HG03025 (cell line): Measurements from ENCODE around the gene SNED1.

ENCODE experiments used
- ATAC-seq: cut with Tn5 transposase; IDR thresholded peaks from one replicate; pipeline ENCODE4 v1.9.1; 2021; ENCODE audit warnings: mild to moderate bottlenecking, moderate library complexity; ENCODE audit not compliant: unreplicated experiment, low FRiP score

The SNED1 gene

DNA sequence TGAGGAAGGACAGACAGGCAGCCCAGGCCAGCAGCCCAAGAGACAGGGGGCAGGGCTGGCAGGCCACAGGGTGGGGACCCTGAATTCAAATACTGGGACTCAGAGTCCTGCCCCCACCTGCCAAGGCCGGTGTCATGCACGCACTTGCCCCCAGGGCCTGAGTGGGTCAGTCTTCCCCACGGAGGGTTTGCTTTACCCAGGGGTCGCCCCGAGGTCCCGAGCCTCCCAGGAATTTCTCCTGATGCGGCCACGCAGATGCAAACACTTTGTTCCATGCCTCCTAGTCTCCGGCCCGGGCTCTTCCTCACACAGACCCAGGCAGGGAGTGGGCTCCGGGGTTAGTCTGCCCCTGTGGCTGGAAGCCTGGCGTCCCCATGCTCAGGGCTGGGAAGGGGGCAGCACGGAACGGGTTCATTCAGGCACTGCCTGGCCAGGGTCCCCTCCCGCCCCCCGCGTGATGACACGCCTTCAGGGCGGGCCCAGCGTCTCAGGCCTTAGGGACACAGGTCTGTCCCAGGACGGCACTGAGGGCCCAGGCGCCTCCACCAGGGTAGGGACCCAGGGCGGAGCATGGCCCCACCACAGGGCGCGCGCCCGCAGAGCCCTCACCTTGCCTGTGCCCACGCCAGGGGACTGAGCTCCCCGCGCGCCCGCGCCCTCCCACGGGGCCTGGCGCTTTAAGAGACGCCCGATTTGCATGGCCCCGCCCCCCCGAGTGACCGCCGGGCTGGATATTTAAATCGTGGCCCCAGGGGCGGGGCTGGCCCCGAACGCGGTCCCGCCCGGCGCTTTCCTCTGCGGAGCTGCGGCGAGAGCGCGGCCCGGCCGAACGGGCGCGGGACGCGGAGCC, at the start of gene SNED1:
TSS of gene SNED1 (plus strand) at position 763 of the 850 bp plus-strand sequence. CDS start 220 bp downstream, outside the sequence.
- no peak for ATAC-seq

DNA sequence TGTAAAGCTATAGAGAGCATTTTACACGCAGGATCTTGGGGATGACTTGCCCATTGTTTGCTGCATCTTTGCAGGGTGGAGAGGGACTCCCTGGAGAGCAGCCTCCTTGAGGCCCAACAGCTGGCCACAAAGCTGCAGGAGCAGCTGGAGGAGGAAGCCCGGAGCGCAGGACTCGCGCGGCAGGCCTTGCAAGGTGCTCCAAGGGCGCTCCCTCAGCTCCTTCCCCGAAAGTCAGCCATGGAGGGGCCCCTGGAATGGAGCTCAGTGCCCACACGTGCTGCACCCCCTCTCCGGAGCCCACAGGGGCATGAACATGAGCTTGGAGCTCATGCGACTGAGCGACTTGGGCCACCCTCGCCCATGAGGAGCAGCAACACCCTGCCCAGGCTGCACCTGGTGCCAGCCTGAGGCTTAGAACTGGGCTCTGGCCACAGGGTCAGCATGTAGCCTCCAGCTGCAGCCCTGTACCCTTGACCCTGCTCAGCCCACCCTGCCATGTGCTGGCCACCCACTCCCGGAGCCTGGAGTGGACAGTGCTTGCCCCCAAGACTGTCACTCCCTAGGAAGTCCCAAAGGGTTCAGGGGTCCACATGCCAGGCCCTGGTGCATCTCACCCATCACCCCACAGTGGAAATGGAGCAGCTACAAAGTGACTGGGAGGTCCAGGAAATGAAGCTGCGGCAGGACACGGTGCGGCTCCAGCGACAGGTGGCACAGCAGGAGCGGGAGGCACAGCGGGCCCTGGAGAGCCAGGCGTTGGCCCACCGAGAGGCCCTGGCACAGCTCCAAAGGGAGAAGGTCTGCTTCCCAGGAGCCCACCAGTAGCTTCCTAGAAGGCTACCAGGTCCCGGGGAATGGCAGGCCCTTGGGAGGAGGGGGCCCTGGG, 49.3 kb upstream of the SNED1 start:
- ATAC-seq = no peak

DNA sequence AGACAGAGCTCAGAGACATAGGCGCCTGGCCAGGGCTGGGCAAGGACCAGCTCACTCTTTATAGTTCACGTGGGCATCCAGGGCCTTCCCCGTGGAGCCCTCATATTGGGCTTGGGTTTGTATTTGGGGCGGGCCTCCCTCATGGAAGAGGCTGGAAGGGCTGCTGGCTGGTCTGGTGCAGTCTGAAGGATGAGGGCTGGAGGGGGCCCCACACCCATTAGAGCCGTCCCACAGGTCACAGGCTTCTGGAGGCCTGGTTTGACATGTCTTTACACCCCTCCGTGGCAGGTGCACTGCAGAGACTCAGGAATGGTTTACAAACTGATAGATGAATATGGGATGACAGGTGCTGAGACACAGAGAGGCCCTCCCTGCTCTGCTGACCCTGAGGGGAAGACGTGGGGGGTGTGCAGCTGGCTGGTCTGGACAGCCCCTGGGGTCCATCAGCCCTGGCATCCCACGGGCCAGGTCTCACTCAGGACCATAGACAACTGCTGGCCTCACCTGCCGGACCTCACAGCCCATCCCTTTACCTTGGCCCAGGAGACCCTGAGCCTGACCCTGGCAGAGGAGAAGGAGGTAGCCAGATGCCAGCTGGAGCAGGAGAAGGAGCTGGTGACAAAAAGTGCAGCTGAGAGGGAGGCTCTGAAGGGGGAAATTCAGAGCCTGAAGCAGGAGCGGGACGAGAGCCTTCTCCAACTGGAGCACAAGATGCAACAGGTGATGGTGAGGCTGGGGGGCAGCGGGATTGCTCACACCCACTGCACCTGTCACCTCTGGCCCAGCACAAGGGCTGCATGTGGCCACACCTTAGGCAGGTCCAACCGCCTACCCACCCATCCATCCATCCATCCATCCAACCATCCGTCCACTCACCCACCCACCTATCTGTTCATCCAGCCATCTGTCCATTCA, 48.4 kb upstream of the SNED1 start:
- no peak for ATAC-seq

- ATAC-seq = no peak
Observed at GRCh38 chr2:240951045-240951594, 47.3 kb upstream of the SNED1 start.

DNA sequence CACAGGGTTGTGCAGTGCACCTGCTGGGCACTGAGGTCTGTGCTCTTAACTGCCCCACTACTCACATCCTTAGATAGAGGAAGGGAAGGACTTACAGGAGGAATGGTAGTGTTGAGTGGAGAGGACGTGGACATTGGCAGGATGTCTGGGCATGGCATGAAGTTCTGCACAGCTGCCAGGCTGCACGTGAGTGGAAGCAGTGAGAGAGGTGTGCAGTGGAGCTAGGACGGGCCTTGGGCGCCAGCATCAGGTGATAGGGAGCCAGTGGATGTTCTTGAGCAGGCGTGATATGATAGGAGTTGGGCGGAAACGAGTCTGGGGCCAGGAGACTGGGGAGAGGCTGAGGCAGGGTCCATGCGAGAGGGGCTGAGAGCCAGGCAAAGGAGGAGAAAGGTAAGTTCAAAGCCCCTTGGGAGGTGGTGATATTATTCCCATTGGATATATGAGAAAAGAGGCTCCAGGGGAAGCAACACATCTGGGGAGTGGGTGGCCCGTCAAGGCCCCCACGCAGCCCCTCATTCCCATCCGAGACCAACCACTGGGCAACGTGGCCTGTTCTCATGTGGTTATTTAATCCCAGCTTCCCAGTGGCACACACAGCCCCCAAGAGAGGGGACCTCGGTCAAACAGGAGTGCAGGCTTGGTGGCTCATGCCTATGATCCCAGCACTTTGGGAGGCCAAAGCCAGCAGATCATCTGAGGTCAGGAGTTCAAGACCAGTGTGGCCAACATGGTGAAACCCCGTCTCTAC, 45.7 kb upstream of the SNED1 start:
- ATAC-seq = no peak

- ATAC-seq = no peak
Observed at GRCh38 chr2:240953426-240954410, 44.7 kb upstream of the SNED1 start.

DNA sequence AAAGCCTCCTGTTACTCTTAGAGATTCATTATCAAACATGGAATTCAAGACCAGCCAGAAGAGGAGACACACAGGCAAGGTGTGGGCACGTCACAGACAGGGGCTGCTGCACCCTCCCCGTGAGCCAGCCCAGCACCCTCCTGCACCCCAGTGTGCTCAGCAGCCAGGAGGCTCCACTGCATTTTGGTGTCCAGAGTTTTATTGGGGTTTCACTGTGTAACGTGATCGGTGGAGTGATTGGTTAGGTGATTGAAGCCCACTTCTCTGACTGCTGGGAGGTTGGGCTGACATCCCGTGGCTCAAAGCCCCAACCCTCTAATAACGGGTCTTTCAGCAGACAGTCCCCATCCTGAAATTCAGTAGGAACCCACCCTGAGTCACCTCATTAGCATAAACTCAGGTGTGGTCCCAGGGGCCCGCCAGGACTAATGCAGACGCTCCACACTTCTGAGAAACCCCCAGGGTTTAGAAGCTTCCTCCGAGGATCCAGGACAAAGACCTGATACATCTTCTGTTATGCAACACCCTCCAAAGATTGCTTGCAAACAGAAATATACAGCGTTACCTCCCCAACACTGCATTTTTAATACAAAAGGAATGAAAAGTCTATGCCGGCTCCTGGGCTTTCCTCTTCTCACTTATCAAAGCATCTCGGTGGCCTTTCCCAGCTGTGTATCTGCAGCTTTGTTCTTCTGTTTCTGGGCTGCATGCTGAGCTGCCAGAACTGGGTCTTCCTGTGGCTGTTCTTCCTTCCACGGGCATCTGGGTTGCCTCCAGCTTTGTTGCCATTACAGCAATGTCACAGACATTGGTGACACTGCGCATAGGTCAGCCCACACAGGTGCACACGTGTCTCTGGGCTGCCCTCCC, 43.7 kb upstream of the SNED1 start:
- ATAC-seq = no peak

GRCh38 chr2:240955306-240956170, 42.9 kb upstream of the SNED1 start:
- ATAC-seq = no peak

DNA sequence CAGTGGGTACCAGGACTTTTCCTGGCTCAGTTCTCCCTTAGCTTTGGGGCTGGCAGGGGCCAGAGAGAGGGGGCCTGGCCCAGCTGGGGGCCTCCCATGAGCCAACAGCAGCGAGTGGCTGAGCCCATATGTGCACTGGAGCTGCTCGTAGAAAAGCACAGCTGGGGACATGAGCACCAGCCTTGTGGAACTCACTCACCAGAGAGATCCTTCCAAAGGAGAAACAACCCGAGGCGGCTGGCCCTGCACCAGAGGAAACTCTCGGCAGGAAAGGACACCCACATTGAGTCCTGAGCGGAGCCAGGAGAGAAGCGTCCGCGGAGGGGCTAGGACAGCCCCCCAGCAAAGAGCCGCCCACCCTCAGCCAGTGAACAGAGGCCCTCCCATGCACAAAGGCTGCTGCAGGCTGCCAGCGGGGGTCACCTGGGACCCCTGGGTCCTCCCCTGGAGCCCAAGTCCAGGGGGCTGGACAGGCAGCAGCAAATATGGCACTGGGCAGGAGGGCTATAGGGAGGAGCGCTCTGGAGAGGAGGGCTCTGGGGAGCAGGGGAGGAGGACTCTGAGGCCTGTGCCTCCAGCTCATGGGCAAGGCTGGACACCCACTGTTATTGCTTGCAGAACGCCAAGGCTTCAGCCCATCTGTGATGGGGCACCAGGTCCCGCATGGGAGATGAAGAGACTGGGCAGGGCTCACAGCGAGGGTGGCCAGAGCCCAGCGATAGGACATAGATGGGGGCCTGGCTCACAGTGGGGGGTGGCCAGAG, 42.1 kb upstream of the SNED1 start:
- no peak for ATAC-seq

DNA sequence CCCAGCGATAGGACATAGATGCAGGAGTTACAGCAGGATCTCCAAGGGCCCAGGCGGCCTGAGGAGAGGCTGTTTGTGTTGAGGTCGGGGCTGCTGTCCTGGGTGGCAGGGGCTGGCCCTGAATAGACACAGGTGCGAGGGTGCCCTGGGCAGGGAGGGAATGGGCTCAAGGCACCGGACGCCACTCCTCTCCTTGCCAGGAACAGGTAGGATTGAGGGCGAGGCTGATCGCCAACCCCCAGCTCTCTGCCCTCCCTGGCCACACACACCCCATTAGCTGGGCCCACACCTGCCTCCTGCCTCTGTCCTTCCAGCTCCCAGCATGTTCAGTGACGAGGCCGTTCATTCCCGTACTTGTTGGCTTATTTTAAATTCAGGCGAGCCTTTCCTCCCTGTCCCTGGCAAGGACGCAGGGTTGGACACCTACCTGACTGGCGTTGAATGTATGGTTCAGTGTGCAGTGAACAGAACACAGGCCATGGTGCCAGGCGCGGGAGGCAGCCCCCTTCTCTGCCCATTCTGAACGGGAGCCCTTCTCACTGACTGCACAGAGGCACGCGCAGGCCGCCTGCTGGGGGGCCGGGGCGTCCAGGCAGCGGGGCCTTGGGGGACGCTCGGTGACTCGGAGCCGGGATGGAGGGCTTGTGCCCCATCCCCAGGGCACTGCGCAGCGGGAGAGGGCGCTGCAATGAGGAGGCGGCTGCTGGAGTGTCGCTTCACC, 41.3 kb upstream of the SNED1 start:
- ATAC-seq = no peak

- ATAC-seq = no peak
Observed at GRCh38 chr2:240957656-240958365, 40.6 kb upstream of the SNED1 start.

GRCh38 chr2:240958366-240959213, 39.8 kb upstream of the SNED1 start:
- ATAC-seq = no peak

DNA sequence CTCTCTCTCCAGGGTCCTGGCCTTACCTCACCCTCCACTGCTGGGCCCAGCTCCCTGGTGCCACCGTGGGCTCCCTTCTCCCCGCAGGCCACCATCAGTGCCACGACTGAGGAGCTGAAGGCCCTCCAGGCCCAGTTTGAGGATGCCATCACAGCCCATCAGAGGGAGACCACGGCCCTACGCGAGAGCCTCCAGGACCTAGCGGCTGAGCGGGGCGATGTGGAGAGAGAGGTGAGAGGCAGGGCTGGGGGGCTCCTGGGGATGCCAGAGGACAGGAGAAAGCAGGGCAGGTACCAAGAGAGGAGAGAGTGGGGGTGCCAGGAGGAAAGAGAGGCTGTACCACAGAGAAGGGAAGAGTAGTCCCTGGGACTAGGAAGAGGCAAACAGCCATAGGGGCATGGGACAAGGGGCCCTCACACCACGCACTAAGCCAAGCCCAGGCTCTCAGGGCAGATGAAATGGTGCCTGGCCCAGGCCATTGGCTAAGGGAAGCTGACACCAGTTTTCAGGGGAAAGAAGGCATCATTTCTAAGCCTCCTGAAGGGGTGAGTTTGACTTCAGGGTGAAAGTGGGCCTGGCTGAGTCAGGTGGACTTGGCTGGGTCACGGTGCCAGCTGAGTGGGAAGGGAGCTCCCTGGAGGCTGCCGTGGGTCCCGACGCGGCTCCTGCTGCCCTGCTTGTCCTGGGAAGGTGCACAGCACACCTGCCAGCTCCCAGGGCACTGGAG, 39.0 kb upstream of the SNED1 start:
- ATAC-seq = no peak
